Measurements from ENCODE around the gene SASH1. TPM values are rescaled to one million over a fixed set of nuclear protein-coding genes. Genes with fewer than 3 reads are reported as not detected.

SASH1 gene
- polyA plus RNA-seq, 1 experiment: 27.0 TPM

- Histone ChIP-seq H3K27me3 (ENCODE audit: control insufficient read depth, insufficient read depth, low read length) (no peaks in the 10 kb centered on the region), H3K4me3 (ENCODE audit: low read depth, low read length) (no peak overlapping the region), H3K9me3 (ENCODE audit: control insufficient read depth, insufficient read depth, low read length) (no peaks in the 10 kb centered on the region), H3K27ac (ENCODE audit: low read depth, low read length) (no peak overlapping the region)
- no peak for DNase-seq (ENCODE audit: low read depth, low spot score)
- TF ChIP-seq CTCF (IDR thresholded peaks at IDR 0.05; ENCODE audit: low read depth, low read length): no peak
- CTCF ChIA-PET: interaction anchor here (0.5 kb wide), 1 partner anchor 1827 kb away, joined by 3 read pairs; no protein-coding TSS in a partner anchor
- POLR2A ChIA-PET: no interaction called here
These were observed 144.8 kb downstream of the SASH1 start for GRCh38 chr6:148487461-148487860.

GRCh38 chr6:148491638-148492251, 149.1 kb downstream of the SASH1 start:
- Histone ChIP-seq H3K27ac (ENCODE audit: low read depth, low read length) (no peak overlapping the region), H3K9me3 (ENCODE audit: control insufficient read depth, insufficient read depth, low read length) (no peaks in the 10 kb centered on the region), H3K4me3 (ENCODE audit: low read depth, low read length) (no peak overlapping the region), H3K27me3 (ENCODE audit: control insufficient read depth, insufficient read depth, low read length) (no peaks in the 10 kb centered on the region)
- DNase-seq (ENCODE audit: low read depth, low spot score): no peak
- TF ChIP-seq CTCF (IDR thresholded peaks at IDR 0.05; ENCODE audit: low read depth, low read length): no peak
- POLR2A ChIA-PET: no interaction called here
- CTCF ChIA-PET: interaction anchor here (0.6 kb wide), 1 partner anchor 536 kb away, joined by 8 read pairs; no protein-coding TSS in a partner anchor

DNA sequence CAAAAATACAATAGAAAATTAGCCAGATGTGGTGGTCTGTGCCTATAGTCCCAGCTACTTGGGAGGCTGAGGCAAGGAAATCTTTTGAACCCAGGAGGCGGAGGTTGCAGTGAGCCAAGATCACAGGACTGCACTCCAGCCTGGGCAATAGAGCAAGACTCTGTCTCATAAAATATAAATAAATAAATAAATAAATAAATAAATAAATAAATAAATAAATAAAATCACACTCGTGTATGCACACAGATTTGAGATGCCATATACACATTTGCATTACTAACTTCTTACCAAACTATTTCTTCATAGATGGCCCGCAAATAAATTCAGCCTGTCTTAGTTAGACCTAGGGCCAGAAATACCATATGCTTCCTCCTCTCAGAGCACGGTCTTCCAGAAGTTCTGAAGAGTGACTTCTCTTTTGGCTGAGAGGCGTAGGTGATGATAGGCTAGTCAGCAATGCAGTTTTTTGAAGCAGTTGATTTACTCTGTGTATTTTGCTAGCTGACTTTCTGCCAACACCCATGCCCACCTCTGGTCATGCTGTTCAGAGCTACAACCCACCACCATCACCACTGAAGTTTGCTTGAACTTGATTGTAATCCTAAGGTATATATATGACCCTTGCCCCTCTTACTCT, 150.1 kb downstream of the SASH1 start:
- CTCF ChIA-PET: no interaction called here
- no peak for TF ChIP-seq CTCF (IDR thresholded peaks at IDR 0.05; ENCODE audit: low read depth, low read length)
- H3K27me3 ChIP-seq (ENCODE audit: control insufficient read depth, insufficient read depth, low read length): no peaks in the 10 kb centered on the region
- H3K4me3 ChIP-seq (ENCODE audit: low read depth, low read length): no peak overlapping the region
- POLR2A ChIA-PET: no interaction called here
- no peak overlapping the region for H3K27ac ChIP-seq (ENCODE audit: low read depth, low read length)
- no peak for DNase-seq (ENCODE audit: low read depth, low spot score)
- H3K9me3 ChIP-seq (ENCODE audit: control insufficient read depth, insufficient read depth, low read length): no peaks in the 10 kb centered on the region

GRCh38 chr6:148493424-148493823, 150.8 kb downstream of the SASH1 start:
- no peak for DNase-seq (ENCODE audit: low read depth, low spot score)

More at GRCh38 chr6:148493424-148493823, 150.8 kb downstream of the SASH1 start:
- no peak for TF ChIP-seq CTCF (IDR thresholded peaks at IDR 0.05; ENCODE audit: low read depth, low read length)
- Histone ChIP-seq H3K4me3 (ENCODE audit: low read depth, low read length) (no peak overlapping the region), H3K27me3 (ENCODE audit: control insufficient read depth, insufficient read depth, low read length) (no peaks in the 10 kb centered on the region), H3K9me3 (ENCODE audit: control insufficient read depth, insufficient read depth, low read length) (no peaks in the 10 kb centered on the region), H3K27ac (ENCODE audit: low read depth, low read length) (no peak overlapping the region)
- ChIA-PET POLR2A (no interaction called here), CTCF (no interaction called here)
